ENCODE results near the gene TNFRSF1A. TPM values are rescaled to one million over a fixed set of nuclear protein-coding genes. Genes with fewer than 3 reads are reported as not detected.
A peak's percentile ranks its signal among the peaks of the same experiment; 100 is the strongest.

Gene TNFRSF1A
- polyA plus RNA-seq, 2 of the 4 experiments (the other 2 are of a cell fraction), result 416 to 460 TPM

DNA sequence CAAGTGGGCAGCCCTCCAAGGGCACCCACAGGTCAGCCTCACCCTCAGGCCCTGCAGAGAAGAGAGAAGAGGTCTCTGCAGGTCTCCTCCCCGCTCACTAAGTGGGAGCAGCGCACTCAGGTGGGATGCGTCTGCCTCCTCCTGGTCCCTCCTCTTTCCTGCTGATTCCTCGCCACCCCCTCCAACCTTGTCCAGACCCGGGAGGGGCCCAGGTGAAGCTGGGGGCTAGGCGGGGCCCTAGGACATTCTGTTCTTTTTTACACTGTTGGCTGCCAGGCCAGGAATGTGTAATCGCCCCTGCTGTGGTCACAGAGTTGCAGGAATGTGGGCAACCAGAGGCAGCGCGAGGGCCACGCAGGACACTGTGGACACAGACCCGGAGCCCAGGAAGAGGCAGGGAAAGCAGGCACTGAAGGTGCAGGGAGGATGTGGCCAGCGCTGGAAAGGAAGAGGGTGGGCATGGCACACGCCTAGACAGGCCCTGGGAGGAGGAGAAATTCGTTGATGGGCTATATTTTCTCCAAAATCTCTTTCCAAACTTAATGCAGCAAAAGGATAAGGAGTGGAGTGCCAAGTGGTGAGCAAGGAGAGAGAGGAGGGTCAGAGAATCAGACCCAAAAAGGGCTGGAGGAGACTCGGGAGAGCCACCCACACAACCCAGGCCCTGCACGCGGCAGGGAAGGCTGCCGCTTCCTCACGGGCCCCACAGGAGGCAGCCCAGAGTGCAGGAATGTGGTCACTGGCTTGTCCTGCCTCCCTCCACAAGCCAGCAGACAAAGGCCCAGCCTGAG is 34.4 kb upstream of the TNFRSF1A start (continued):
- 0 out of 2 replicates have a peak, but pooled peaks have one; percentile 42 for TF ChIP-seq HMGXB4 (CRISPR knock-in tag; IDR thresholded peaks at IDR 0.05; ENCODE audit: borderline replicate concordance)
- TF ChIP-seq ATOH8 (CRISPR knock-in tag; IDR thresholded peaks at IDR 0.05; ENCODE audit: low read depth), result 0 out of 2 replicates have a peak, but pooled peaks have one; percentile 39
- TF ChIP-seq, protein P1, sequence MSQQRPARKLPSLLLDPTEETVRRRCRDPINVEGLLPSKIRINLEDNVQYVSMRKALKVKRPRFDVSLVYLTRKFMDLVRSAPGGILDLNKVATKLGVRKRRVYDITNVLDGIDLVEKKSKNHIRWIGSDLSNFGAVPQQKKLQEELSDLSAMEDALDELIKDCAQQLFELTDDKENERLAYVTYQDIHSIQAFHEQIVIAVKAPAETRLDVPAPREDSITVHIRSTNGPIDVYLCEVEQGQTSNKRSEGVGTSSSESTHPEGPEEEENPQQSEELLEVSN (IDR thresholded peaks at IDR 0.05; ENCODE audit: borderline replicate concordance, low read depth), result peak; percentile 84
- TF ChIP-seq, protein P2, sequence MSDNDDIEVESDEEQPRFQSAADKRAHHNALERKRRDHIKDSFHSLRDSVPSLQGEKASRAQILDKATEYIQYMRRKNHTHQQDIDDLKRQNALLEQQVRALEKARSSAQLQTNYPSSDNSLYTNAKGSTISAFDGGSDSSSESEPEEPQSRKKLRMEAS (IDR thresholded peaks at IDR 0.05), result peak; percentile 92
- peak; percentile 15; the same call in 1 of the 2 replicates for TF ChIP-seq MYC (IDR thresholded peaks at IDR 0.05; ENCODE audit: borderline replicate concordance, low read length)
- TF ChIP-seq ZNF302 (CRISPR knock-in tag; IDR thresholded peaks at IDR 0.05), result peak; percentile 75
- TF ChIP-seq NFE2L2 (conservative IDR thresholded peaks at IDR 0.05; ENCODE audit: low read length), result no peak
- no peak for TF ChIP-seq RFX5 (IDR thresholded peaks at IDR 0.05)
- TF ChIP-seq JUN (IDR thresholded peaks at IDR 0.05), result no peak
- no peak for TF ChIP-seq ZSCAN20 (CRISPR knock-in tag; IDR thresholded peaks at IDR 0.05)
- no peak for TF ChIP-seq FOSB (CRISPR knock-in tag; IDR thresholded peaks at IDR 0.05)
- TF ChIP-seq POLR2A (IDR thresholded peaks at IDR 0.05; ENCODE audit: low read length), result no peak

DNA sequence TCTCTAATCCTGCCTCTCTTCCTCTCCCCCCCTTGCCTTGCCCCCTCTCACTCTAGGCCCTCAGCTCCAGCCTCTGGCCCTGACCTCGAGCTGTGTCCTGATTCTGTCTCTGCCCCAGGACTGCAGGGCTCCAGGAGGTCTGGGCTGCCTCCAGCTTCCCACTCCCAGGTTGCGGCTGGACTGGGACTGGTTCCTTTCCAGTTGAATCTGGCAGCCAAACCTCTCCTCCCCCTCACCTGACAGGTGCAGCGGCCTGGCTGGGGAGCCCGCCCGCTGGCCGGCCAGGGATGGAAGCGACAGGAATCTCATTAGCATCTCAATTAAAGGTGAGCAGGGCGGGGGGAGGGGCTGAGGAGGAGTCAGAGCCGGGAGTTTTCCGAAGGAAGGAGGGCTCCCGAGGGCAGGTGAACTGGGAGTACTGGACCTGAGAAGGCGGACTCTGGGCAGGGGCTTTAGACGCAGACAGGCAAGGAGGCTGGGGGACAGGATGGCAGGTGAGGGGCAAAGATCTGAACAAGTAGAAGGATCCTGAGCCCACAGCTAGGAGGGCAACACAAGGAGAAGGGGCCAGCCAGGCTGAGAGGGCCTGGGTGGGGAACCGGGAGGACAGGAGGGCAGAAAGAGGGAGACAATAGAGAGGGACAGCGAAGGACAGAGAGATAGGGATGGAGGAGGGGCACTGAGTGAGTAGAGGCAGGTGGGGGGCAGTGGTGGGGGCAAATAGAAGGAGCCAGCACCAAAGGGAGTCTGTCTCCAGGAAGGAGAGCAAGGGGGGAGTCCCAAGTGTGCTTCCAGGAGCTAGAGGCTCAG is 33.6 kb upstream of the TNFRSF1A start, which contains the start of gene SCNN1A:
Gene SCNN1A, minus strand, starts transcription at position 295 of the 810 bp plus-strand sequence. CDS start 780 bp downstream, outside the sequence.
- Histone ChIP-seq H3K9me3 (no peaks in the 10 kb centered on the region), H3K4me1 (peaks cover 77% of the 10 kb centered on the region), H3K4me3 (no peak within 1 kb of the TSS), H3K4me2 (peak within 1 kb of the TSS; percentile 54), H3K27ac (peak within 1 kb of the TSS; percentile 97 to 99)
- ChIA-PET POLR2A (interaction anchor here (1.1 to 7.4 kb wide), 3 partner anchors 8 to 38 kb away, joined by 6 to 141 read pairs (median 17); partner anchors contain the start of genes LTBR and TNFRSF1A), CTCF (interaction anchor here (0.8 to 24.7 kb wide), 9 partner anchors 8 to 129 kb away, joined by 3 to 705 read pairs (median 4); partner anchors contain the start of genes LTBR and TNFRSF1A)
- ATAC-seq, result no peak
- 48% methylated on average over 9 of the region's 15 CpGs for WGBS (ENCODE audit: missing lambda C conversion rate)
- no peak for TF ChIP-seq POLR2A (IDR thresholded peaks at IDR 0.05; ENCODE audit: low read length)
- no peak for TF ChIP-seq USF2 (IDR thresholded peaks at IDR 0.05)
- no peak for TF ChIP-seq CBX8 (IDR thresholded peaks at IDR 0.05)
- TF ChIP-seq HDAC2 (IDR thresholded peaks at IDR 0.05), result no peak
- TF ChIP-seq SREBF2 (IDR thresholded peaks at IDR 0.05), result no peak
- no peak for TF ChIP-seq ZFP36 (IDR thresholded peaks at IDR 0.05; ENCODE audit: borderline replicate concordance, partially characterized antibody)
- TF ChIP-seq HOXA7 (CRISPR knock-in tag; IDR thresholded peaks at IDR 0.05), result no peak
- no peak for TF ChIP-seq NPAS2 (CRISPR knock-in tag; IDR thresholded peaks at IDR 0.05; ENCODE audit: borderline replicate concordance)
- no peak for TF ChIP-seq FOSB (CRISPR knock-in tag; IDR thresholded peaks at IDR 0.05)
- no peak for TF ChIP-seq RARB (CRISPR knock-in tag; IDR thresholded peaks at IDR 0.05)
- TF ChIP-seq ZNF302 (CRISPR knock-in tag; IDR thresholded peaks at IDR 0.05), result no peak
- no peak for TF ChIP-seq MAFK (IDR thresholded peaks at IDR 0.05; ENCODE audit: partially characterized antibody)
- TF ChIP-seq CEBPB (IDR thresholded peaks at IDR 0.05), result no peak
- TF ChIP-seq TFCP2L1 (CRISPR knock-in tag; IDR thresholded peaks at IDR 0.05), result no peak
- no peak for FAIRE-seq
- no peak for DNase-seq (ENCODE audit: low read depth in 1 of 2, low spot score in 1 of 2)
